Upper lobe of left lung (tissue), 4 donors: ENCODE measurements around the gene PRKN.

ENCODE experiments used
- CTCF ChIP-seq, 6 experiments: fragments of 450-650 bp in 4 of 6; fragments of 200-600 bp in 2 of 6; sonication (generic) in 2 of 6; IDR thresholded peaks; one replicate each; pipeline ENCODE4 v1.5.1; 2016 to 2019; ENCODE audit warnings: antibody characterized with exemption in 6 of 6
- POLR2A ChIP-seq, 4 donors: fragments of 450-650 bp; IDR thresholded peaks; one replicate each; pipeline ENCODE4 v1.5.1; 2016 to 2017; ENCODE audit warnings: antibody characterized with exemption in 4 of 4, mild to moderate bottlenecking in 2 of 4

GRCh38 chr6:162621246-162621645 lies 106.3 kb downstream of the PRKN start:
- TF ChIP-seq CTCF (IDR thresholded peaks at IDR 0.05) (no peak), POLR2A (IDR thresholded peaks at IDR 0.05) (no peak)
